Naive B cell (primary cell): ENCODE results near the gene ATP8A1. TPM values are rescaled to one million over a fixed set of nuclear protein-coding genes. Genes with fewer than 3 reads are reported as not detected.
"Not testable (repeated sequence)": the region's sequence is repeated elsewhere in the genome, so short reads cannot be mapped to it uniquely, and the experiment has no call there.

Experiments
- ATAC-seq, 2 donors: fragments of 150-1000 bp; cut with Tn5 transposase; 2 replicates each; pipeline ENCODE4 v1.10.0; 2021; ENCODE audit warnings: low read depth in 2 of 2, mild to moderate bottlenecking in 2 of 2, moderate library complexity in 2 of 2
- DNase-seq: peaks from one replicate; pipeline ENCODE4 v3.0.0; 2022
- H3K27ac Mint-ChIP-seq, 6 donors: one replicate each; pipeline ENCODE4 v1.8.0; 2020 to 2022; ENCODE audit warnings: mild to moderate bottlenecking in 6 of 6, mixed read lengths in 6 of 6, moderate library complexity in 5 of 6, inconsistent platforms in 2 of 6
- H3K27me3 Mint-ChIP-seq, 3 donors: one replicate each; pipeline ENCODE4 v1.8.0; 2021 to 2022; ENCODE audit warnings: mixed read lengths in 3 of 3, mild to moderate bottlenecking in 1 of 3
- H3K36me3 Mint-ChIP-seq, 2 donors: one replicate each; pipeline ENCODE4 v1.8.0; 2020 to 2022; ENCODE audit warnings: mixed read lengths in 2 of 2, inconsistent platforms in 1 of 2, mild to moderate bottlenecking in 1 of 2
- H3K4me1 Mint-ChIP-seq, 3 donors: one replicate each; pipeline ENCODE4 v1.8.0; 2020 to 2022; ENCODE audit warnings: mixed read lengths in 3 of 3, inconsistent platforms in 1 of 3, mild to moderate bottlenecking in 1 of 3, moderate library complexity in 1 of 3
- H3K4me3 Mint-ChIP-seq, 8 donors: one replicate each; pipeline ENCODE4 v1.8.0; 2020 to 2022; ENCODE audit warnings: mild to moderate bottlenecking in 8 of 8, mixed read lengths in 8 of 8, moderate library complexity in 8 of 8, inconsistent platforms in 2 of 8
- H3K9me3 Mint-ChIP-seq, 7 donors: one replicate each; pipeline ENCODE4 v1.8.0; 2020 to 2022; ENCODE audit warnings: mixed read lengths in 7 of 7, mild to moderate bottlenecking in 5 of 7, inconsistent platforms in 2 of 7, moderate library complexity in 1 of 7
- polyA plus RNA-seq, 6 donors: library from polyadenylated mRNA; unstranded; fragments of 300-500 nt; fragmentation: Illumina TruSeq; gene quantifications; one replicate each; pipeline ENCODE4 v1.2.3, GENCODE V29; 2021; ENCODE audit warnings: low read depth in 6 of 6

ATP8A1 gene
- polyA plus RNA-seq, 6 donors from 2014 or later, result 16.7 to 31.0 (median 22.2) TPM

GRCh38 chr4:42658261-42658660 lies 1.4 kb upstream of the ATP8A1 start:
- ATAC-seq, result no peak
- Mint-ChIP-seq H3K9me3 (peaks cover 0 to under 1% (median under 1%) of the 10 kb centered on the region in 7 donors), H3K4me3 (peak overlapping the region; percentile 27 to 99 (median 98)), H3K27me3 (no peaks in the 10 kb centered on the region), H3K36me3 (peaks cover under 1 to 6% of the 10 kb centered on the region in 2 donors), H3K27ac (peak overlapping the region in 4 of 6 donors; percentile 21 to 98 (median 80)), H3K4me1 (peaks cover 25 to 39% (median 28%) of the 10 kb centered on the region in 3 donors)
- no peak for DNase-seq

- peaks cover 33 to 43% (median 39%) of the 10 kb centered on the region in 3 donors for H3K4me1 Mint-ChIP-seq
- H3K4me3 Mint-ChIP-seq, result peak overlapping the region; percentile 94 to 100 (median 99)
- ATAC-seq (no peak), DNase-seq (no peak)
- peaks cover 2 to 9% (median 5%) of the 10 kb centered on the region in 7 donors for H3K9me3 Mint-ChIP-seq
- H3K27ac Mint-ChIP-seq, result peak overlapping the region in 5 of 6 donors; percentile 95 to 98 (median 96)
- H3K27me3 Mint-ChIP-seq, result no peaks in the 10 kb centered on the region
- H3K36me3 Mint-ChIP-seq, result peaks cover 17 to 22% of the 10 kb centered on the region in 2 donors
These were observed 294 bp downstream of the ATP8A1 start for GRCh38 chr4:42656679-42656943.

GRCh38 chr4:42655921-42656678 lies 805 bp downstream of the ATP8A1 start:
- peak; percentile 70 for DNase-seq
- H3K4me1 Mint-ChIP-seq, result peaks cover 36 to 43% (median 42%) of the 10 kb centered on the region in 3 donors
- H3K9me3 Mint-ChIP-seq, result peaks cover 2 to 11% (median 5%) of the 10 kb centered on the region in 7 donors
- peaks cover 19 to 27% of the 10 kb centered on the region in 2 donors for H3K36me3 Mint-ChIP-seq
- peak overlapping the region; percentile 94 to 100 (median 99) for H3K4me3 Mint-ChIP-seq
- no peaks in the 10 kb centered on the region for H3K27me3 Mint-ChIP-seq
- H3K27ac Mint-ChIP-seq, result peak overlapping the region; percentile 76 to 98 (median 96)
- peak; percentile 27 to 32 for ATAC-seq

GRCh38 chr4:42655269-42655637 lies 1.7 kb downstream of the ATP8A1 start:
- Mint-ChIP-seq H3K27ac (peak overlapping the region; percentile 17 to 98 (median 96)), H3K4me3 (peak overlapping the region; percentile 94 to 100 (median 99)), H3K27me3 (no peaks in the 10 kb centered on the region), H3K36me3 (peaks cover 19 to 32% of the 10 kb centered on the region in 2 donors), H3K9me3 (peaks cover 2 to 14% (median 5%) of the 10 kb centered on the region in 7 donors), H3K4me1 (peaks cover 40 to 48% (median 44%) of the 10 kb centered on the region in 3 donors)
- DNase-seq (no peak), ATAC-seq (no peak)

- ATAC-seq (no peak), DNase-seq (no peak)
- Mint-ChIP-seq H3K9me3 (peaks cover 2 to 14% (median 5%) of the 10 kb centered on the region in 7 donors), H3K4me3 (peak overlapping the region; percentile 94 to 100 (median 99)), H3K27me3 (no peaks in the 10 kb centered on the region), H3K4me1 (peaks cover 46 to 53% (median 49%) of the 10 kb centered on the region in 3 donors), H3K36me3 (peaks cover 19 to 32% of the 10 kb centered on the region in 2 donors), H3K27ac (peak overlapping the region; percentile 42 to 98 (median 96))
These were observed 2.2 kb downstream of the ATP8A1 start for GRCh38 chr4:42654631-42655268.

- DNase-seq (no peak), ATAC-seq (no peak)
- Mint-ChIP-seq H3K36me3 (peaks cover 19 to 32% of the 10 kb centered on the region in 2 donors), H3K4me1 (peaks cover 50 to 56% (median 50%) of the 10 kb centered on the region in 3 donors), H3K9me3 (peaks cover 2 to 14% (median 5%) of the 10 kb centered on the region in 7 donors), H3K27me3 (no peaks in the 10 kb centered on the region), H3K27ac (peak overlapping the region; percentile 7 to 73 (median 12)), H3K4me3 (peak overlapping the region in 4 of 8 donors; percentile 94 to 100 (median 97))
These were observed 3.0 kb downstream of the ATP8A1 start for GRCh38 chr4:42653626-42654560.

- Mint-ChIP-seq H3K4me1 (peaks cover 50 to 57% (median 54%) of the 10 kb centered on the region in 3 donors), H3K9me3 (peaks cover 2 to 14% (median 5%) of the 10 kb centered on the region in 7 donors), H3K36me3 (peaks cover 19 to 32% of the 10 kb centered on the region in 2 donors), H3K4me3 (peak overlapping the region in 2 of 8 donors; percentile 1 to 47), H3K27ac (peak overlapping the region in 5 of 6 donors; percentile 1 to 92 (median 52))
- H3K27me3 Mint-ChIP-seq, DNase-seq, ATAC-seq: not testable (repeated sequence)
These were observed 4.2 kb downstream of the ATP8A1 start for GRCh38 chr4:42652529-42653231.

GRCh38 chr4:42649870-42650269 lies 7.0 kb downstream of the ATP8A1 start:
- Mint-ChIP-seq H3K4me3 (no peak overlapping the region), H3K27ac (peak overlapping the region in 2 of 6 donors; percentile 13 to 49), H3K36me3 (peaks cover 19 to 32% of the 10 kb centered on the region in 2 donors), H3K9me3 (peaks cover 2 to 14% (median 5%) of the 10 kb centered on the region in 7 donors), H3K27me3 (no peaks in the 10 kb centered on the region), H3K4me1 (peaks cover 52 to 61% (median 60%) of the 10 kb centered on the region in 3 donors)
- DNase-seq, result no peak
- ATAC-seq, result no peak

GRCh38 chr4:42646999-42647541 lies 9.8 kb downstream of the ATP8A1 start:
- DNase-seq (no peak), ATAC-seq (no peak)
- Mint-ChIP-seq H3K4me1 (peaks cover 60 to 67% (median 60%) of the 10 kb centered on the region in 3 donors), H3K27me3 (no peaks in the 10 kb centered on the region), H3K27ac (peak overlapping the region in 1 of 6 donors; percentile 16), H3K4me3 (no peak overlapping the region), H3K9me3 (peaks cover 0 to 7% (median 0%) of the 10 kb centered on the region in 7 donors), H3K36me3 (peaks cover 12 to 14% of the 10 kb centered on the region in 2 donors)

- H3K27me3 Mint-ChIP-seq, result no peaks in the 10 kb centered on the region
- peaks cover 62 to 75% (median 68%) of the 10 kb centered on the region in 3 donors for H3K4me1 Mint-ChIP-seq
- ATAC-seq, result no peak
- peak overlapping the region; percentile 16 to 98 (median 67) for H3K27ac Mint-ChIP-seq
- H3K9me3 Mint-ChIP-seq, result peaks cover 0 to 4% (median 0%) of the 10 kb centered on the region in 7 donors
- peaks cover 5 to 6% of the 10 kb centered on the region in 2 donors for H3K36me3 Mint-ChIP-seq
- peak overlapping the region in 3 of 8 donors; percentile 22 to 45 (median 23) for H3K4me3 Mint-ChIP-seq
- DNase-seq, result no peak
These were observed 10.7 kb downstream of the ATP8A1 start for GRCh38 chr4:42646013-42646784.

- Mint-ChIP-seq H3K4me3 (peak overlapping the region in 1 of 8 donors; percentile 74), H3K36me3 (peaks cover 0 to 5% of the 10 kb centered on the region in 2 donors), H3K9me3 (no peaks in the 10 kb centered on the region), H3K4me1 (peaks cover 60 to 78% (median 77%) of the 10 kb centered on the region in 3 donors), H3K27ac (peak overlapping the region; percentile 97 to 100 (median 98)), H3K27me3 (no peaks in the 10 kb centered on the region)
- ATAC-seq, result no peak
- no peak for DNase-seq
These were observed 12.0 kb downstream of the ATP8A1 start for GRCh38 chr4:42644897-42645296.
